H1 (cell line): Measurements from ENCODE around the gene C19orf47. TPM values are rescaled to one million over a fixed set of nuclear protein-coding genes. Genes with fewer than 3 reads are reported as not detected.
A peak's percentile ranks its signal among the peaks of the same experiment; 100 is the strongest.

Source experiments
- CTCF ChIA-PET: fragments of 300-600 bp; sonication (Branson Sonifier 250); formaldehyde crosslinking; loops from one replicate; lab custom pipeline; 2021; ENCODE audit not compliant: partially characterized antibody; lab: Charles Lee
- POLR2A ChIA-PET: fragments of 300-600 bp; sonication (Branson Sonifier 250); formaldehyde crosslinking; loops from one replicate; lab custom pipeline; 2021; ENCODE audit warnings: inconsistent platforms; ENCODE audit not compliant: partially characterized antibody; lab: Charles Lee
- DNase-seq, 2 experiments: peaks; one replicate each; pipeline versions ENCODE4 v3.0.0 to v3.0.0-alpha.2; 2010 to 2022; ENCODE audit warnings: low spot score in 2 of 2, low read depth in 1 of 2, mixed read lengths in 1 of 2
- FAIRE-seq: peaks from 2 replicates; lab custom pipeline; 2011; peaks lifted over from hg19 to GRCh38; lab: Jason Lieb, UNC
- H2AFZ ChIP-seq: 2 replicates; pipeline ENCODE4 v1.8.1; 2012; ENCODE audit warnings: low read length, inconsistent platforms
- H2AK5ac ChIP-seq: 2 replicates; pipeline ENCODE4 v1.6.1; 2013; ENCODE audit warnings: low read depth, low read length
- H2BK120ac ChIP-seq: replicated peaks from 2 replicates; pipeline ENCODE3; 2013; ENCODE audit warnings: low read depth, low read length, inconsistent platforms
- H2BK12ac ChIP-seq: 2 replicates; pipeline ENCODE4 v1.6.1; 2013; ENCODE audit warnings: low read depth, low read length
- H2BK15ac ChIP-seq: 2 replicates; pipeline ENCODE4 v1.6.1; 2013; ENCODE audit warnings: low read length
- H2BK20ac ChIP-seq: 2 replicates; pipeline ENCODE4 v1.6.1; 2013; ENCODE audit warnings: low read length
- H2BK5ac ChIP-seq: 2 replicates; pipeline ENCODE4 v1.6.1; 2013; ENCODE audit warnings: low read depth, low read length
- H3K14ac ChIP-seq: 2 replicates; pipeline ENCODE4 v1.6.1; 2013; ENCODE audit warnings: inconsistent platforms; ENCODE audit not compliant: insufficient read length
- H3K18ac ChIP-seq: 2 replicates; pipeline ENCODE4 v1.6.1; 2013; ENCODE audit warnings: low read length; ENCODE audit errors: extremely low read depth
- H3K23ac ChIP-seq: 2 replicates; pipeline ENCODE4 v1.6.1; 2013; ENCODE audit warnings: inconsistent platforms; ENCODE audit not compliant: insufficient read length
- H3K23me2 ChIP-seq: 2 replicates; pipeline ENCODE4 v1.6.1; 2013; ENCODE audit warnings: low read depth, low read length
- H3K27ac ChIP-seq: 2 replicates; pipeline ENCODE4 v1.6.1; 2011; ENCODE audit warnings: low read depth, low read length, inconsistent platforms
- H3K27me3 ChIP-seq, 4 experiments: replicated peaks in 1 of 4; 1 replicate in 1 of 4; 2 replicates in 3 of 4; pipeline versions ENCODE4 v1.6.1 to v1.8.1; 2011 to 2013; ENCODE audit warnings: low read length in 3 of 4, mild to moderate bottlenecking in 3 of 4, inconsistent platforms in 2 of 4, mixed read lengths in 2 of 4, moderate library complexity in 1 of 4; ENCODE audit not compliant: control insufficient read depth in 3 of 4, insufficient read depth in 3 of 4; ENCODE audit errors: extremely low read depth in 1 of 4
- H3K36me3 ChIP-seq, 4 experiments: 2 replicates each; pipeline versions ENCODE4 v1.6.1 to v1.8.1; 2011 to 2013; ENCODE audit warnings: mild to moderate bottlenecking in 4 of 4, low read length in 3 of 4, moderate library complexity in 2 of 4, control low read depth in 1 of 4, inconsistent platforms in 1 of 4; ENCODE audit not compliant: insufficient read depth in 4 of 4, control insufficient read depth in 2 of 4
- H3K4ac ChIP-seq: replicated peaks from 2 replicates; pipeline ENCODE3; 2013; ENCODE audit warnings: low read length, low read depth, mixed read lengths, inconsistent platforms; ENCODE audit not compliant: insufficient read length
- H3K4me1 ChIP-seq, 4 experiments: replicated peaks in 1 of 4; 1 replicate in 1 of 4; 2 replicates in 3 of 4; pipeline versions ENCODE4 v1.6.1 to v1.8.1; 2011 to 2013; ENCODE audit warnings: low read length in 3 of 4, inconsistent platforms in 2 of 4, mixed read lengths in 1 of 4; ENCODE audit not compliant: insufficient read depth in 4 of 4, control insufficient read depth in 3 of 4
- H3K4me2 ChIP-seq, 2 experiments: 2 replicates each; pipeline versions ENCODE4 v1.6.1 to v1.8.1; 2011 to 2013; ENCODE audit warnings: low read depth in 2 of 2, low read length in 2 of 2, control low read depth in 1 of 2, inconsistent platforms in 1 of 2, mild to moderate bottlenecking in 1 of 2; ENCODE audit not compliant: insufficient read depth in 1 of 2
- H3K4me3 ChIP-seq, 4 experiments: fragments of 200-600, 300-600 bp in 1 of 4; sonication (generic), shearing (Covaris generic), sonication (Bioruptor Twin) in 1 of 4; 2 replicates each; pipeline versions ENCODE4 v1.5.1 to v1.8.1; 2011 to 2016; ENCODE audit warnings: low read length in 4 of 4, low read depth in 3 of 4, control low read depth in 2 of 4, inconsistent platforms in 2 of 4, mild to moderate bottlenecking in 2 of 4, mixed read lengths in 1 of 4, moderate library complexity in 1 of 4; ENCODE audit not compliant: insufficient read depth in 2 of 4; ENCODE audit errors: extremely low read depth in 1 of 4
- H3K56ac ChIP-seq: replicated peaks from 2 replicates; pipeline ENCODE3; 2013; ENCODE audit warnings: low read depth, mild to moderate bottlenecking, mixed read lengths, low read length, inconsistent platforms; ENCODE audit not compliant: insufficient read length
- H3K79me1 ChIP-seq: 2 replicates; pipeline ENCODE4 v1.6.1; 2013; ENCODE audit warnings: low read depth, low read length, control low read depth
- H3K79me2 ChIP-seq, 2 experiments: 2 replicates each; pipeline versions ENCODE4 v1.6.1 to v1.8.1; 2012 to 2013; ENCODE audit warnings: low read length in 2 of 2, mild to moderate bottlenecking in 2 of 2, inconsistent platforms in 1 of 2; ENCODE audit not compliant: insufficient read depth in 2 of 2, control insufficient read depth in 1 of 2
- H3K9ac ChIP-seq, 4 experiments: replicated peaks in 1 of 4; 1 replicate in 1 of 4; 2 replicates in 3 of 4; pipeline versions ENCODE4 v1.6.1 to v1.8.1; 2011 to 2013; ENCODE audit warnings: low read depth in 3 of 4, low read length in 3 of 4, control low read depth in 2 of 4, mild to moderate bottlenecking in 2 of 4, moderate library complexity in 2 of 4, inconsistent platforms in 1 of 4; ENCODE audit errors: extremely low read depth in 1 of 4
- H3K9me3 ChIP-seq, 2 experiments: 2 replicates each; pipeline versions ENCODE4 v1.6.1 to v1.8.1; 2012 to 2013; ENCODE audit warnings: mild to moderate bottlenecking in 2 of 2, moderate library complexity in 2 of 2, control low read depth in 1 of 2, inconsistent platforms in 1 of 2, low read depth in 1 of 2, low read length in 1 of 2, mixed read lengths in 1 of 2; ENCODE audit not compliant: insufficient read depth in 2 of 2
- H4K20me1 ChIP-seq, 2 experiments: replicated peaks in 1 of 2; 2 replicates each; pipeline versions ENCODE3 to v1.8.1; 2011 to 2013; ENCODE audit warnings: inconsistent platforms in 2 of 2, low read length in 2 of 2, mild to moderate bottlenecking in 1 of 2; ENCODE audit not compliant: insufficient read depth in 2 of 2, control insufficient read depth in 1 of 2
- H4K5ac ChIP-seq: 2 replicates; pipeline ENCODE4 v1.6.1; 2013; ENCODE audit warnings: low read length, low read depth, mixed read lengths, inconsistent platforms; ENCODE audit not compliant: insufficient read length
- H4K8ac ChIP-seq: 2 replicates; pipeline ENCODE4 v1.8.0; 2013; ENCODE audit warnings: mild to moderate bottlenecking, moderate library complexity, low read length, inconsistent platforms; ENCODE audit not compliant: insufficient read depth; ENCODE audit errors: extremely low read depth
- H4K91ac ChIP-seq: replicated peaks from 2 replicates; pipeline ENCODE3; 2013; ENCODE audit warnings: low read length, mixed read lengths, inconsistent platforms; ENCODE audit not compliant: insufficient read length
- CEBPB ChIP-seq: IDR thresholded peaks from 2 replicates; pipeline ENCODE4 v1.6.1; 2012; ENCODE audit warnings: low read depth, low read length
- RAD21 ChIP-seq, 2 experiments: IDR thresholded peaks in 1 of 2; conservative IDR thresholded peaks in 1 of 2; 2 replicates each; pipeline ENCODE4 v1.6.1; 2011; ENCODE audit warnings: low read depth in 2 of 2, low read length in 2 of 2, improper control_type of control experiment in 1 of 2, inconsistent platforms in 1 of 2, mild to moderate bottlenecking in 1 of 2, moderate library complexity in 1 of 2
- SIX5 ChIP-seq: IDR thresholded peaks from 2 replicates; pipeline ENCODE4 v1.6.1; 2011; ENCODE audit warnings: mild to moderate bottlenecking, low read depth, low read length
- TCF12 ChIP-seq: IDR thresholded peaks from 2 replicates; pipeline ENCODE4 v1.6.1; 2011; ENCODE audit warnings: low read depth, mild to moderate bottlenecking, low read length
- ZNF274 ChIP-seq: IDR thresholded peaks from 2 replicates; pipeline ENCODE4 v1.7.0; 2012; ENCODE audit warnings: low read length, borderline replicate concordance; ENCODE audit errors: extremely low read depth
- whole genome bisulfite sequencing, 2 experiments: shearing (Covaris generic) in 1 of 2; methylation state at CpG; one replicate each; pipeline versions ENCODE4 v1.1.6 to v1.1.7; 2013 to 2015; ENCODE audit warnings: low lambda C conversion rate in 2 of 2, mixed read lengths in 2 of 2, inconsistent platforms in 1 of 2, low coverage in 1 of 2, missing lambda C conversion rate in 1 of 2; ENCODE audit not compliant: insufficient replicate concordance in 2 of 2, insufficient coverage in 1 of 2, insufficient read length in 1 of 2; ENCODE audit errors: extremely low coverage in 1 of 2, missing lambda C conversion rate in 1 of 2; 5-methylcytosine and 5-hydroxymethylcytosine counted together
- polyA plus RNA-seq, 7 experiments: library from polyadenylated mRNA; depleted of rRNA in 3 of 7; stranded (reverse) in 5 of 7; unstranded in 2 of 7; fragments of >200 nt in 5 of 7; fragments of 200-250 nt in 2 of 7; gene quantifications; 1 replicate in 5 of 7; 2 replicates in 1 of 7; 4 replicates in 1 of 7; pipeline versions ENCODE4 v1.2.1 to v1.2.3, GENCODE V29; 2011 to 2013; ENCODE audit warnings: missing spikeins in 2 of 7, mixed read lengths in 2 of 7
- total RNA-seq: library from RNA; stranded (reverse); fragmentation: NEBNext Ultra II Directional; extraction: Animal tissue kit (Norgen Biotek cat#: 25700); gene quantifications from 2 replicates; pipeline ENCODE4 v1.2.1, GENCODE V29; 2021

Gene C19orf47
- total and polyA plus RNA-seq, 2 of the 8 experiments (the other 6 are each of a cell fraction or from before 2014, with no cell fraction given), result 17.8 to 27.3 TPM

DNA sequence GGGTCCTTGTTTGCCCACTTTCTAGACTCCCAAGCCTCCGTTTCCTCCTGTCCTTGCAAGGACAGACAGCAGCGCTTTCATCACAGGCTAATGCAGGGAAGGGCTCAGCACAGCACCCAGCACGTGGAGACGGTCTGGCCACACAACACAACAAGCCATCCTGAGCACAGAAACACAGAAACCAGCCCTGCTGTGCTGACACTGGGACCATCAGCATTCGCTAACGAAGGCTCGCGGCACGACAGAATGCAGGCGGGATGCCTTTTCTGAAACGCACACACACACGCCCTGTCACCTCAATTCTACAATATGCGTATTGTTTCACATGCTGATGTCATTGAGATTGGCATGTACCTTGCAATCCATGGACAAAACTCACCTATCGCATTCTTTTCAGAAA lies 75.9 kb downstream of the C19orf47 start:
- FAIRE-seq, result no peak

More for the DNA sequence above, 75.9 kb downstream of the C19orf47 start:
- CTCF ChIA-PET, result interaction anchor here (0.6 to 2.6 kb wide), 2 partner anchors 36 to 118 kb away, joined by 3 to 13 read pairs; no protein-coding TSS in a partner anchor
- Histone ChIP-seq H3K4me3 (no peak overlapping the region), H3K9me3 (no peaks in the 10 kb centered on the region), H3K27ac (no peak overlapping the region), H4K5ac (no peak overlapping the region), H3K4ac (no peak overlapping the region), H4K20me1 (peaks cover 2 to 25% of the 10 kb centered on the region in 2 experiments), H3K27me3 (no peaks in the 10 kb centered on the region), H2BK15ac (no peak overlapping the region), H2BK12ac (0 out of 2 replicates have a peak overlapping the region, but pooled peaks have one; percentile 50), H4K8ac (no peak overlapping the region), H3K14ac (no peak overlapping the region)
- no peak for DNase-seq
- WGBS, 2 experiments, result 91% methylated on average over 14 of the region's 14 CpGs; no CpG with 5 or more reads in 1 of the 2 experiments
- no peak for TF ChIP-seq RAD21 (IDR thresholded peaks at IDR 0.05 in 1 of 2, conservative IDR thresholded peaks at IDR 0.05 in 1 of 2; ENCODE audit: low read depth in 2 of 2, low read length in 2 of 2)
- TF ChIP-seq SIX5, result no peak
- TF ChIP-seq CEBPB, result no peak
- no peak for TF ChIP-seq TCF12
- no peak for TF ChIP-seq ZNF274
- TF ChIP-seq, all 59 proteins: peak for 0
- Histone ChIP-seq H3K79me1 (peaks cover 27% of the 10 kb centered on the region), H3K9ac (no peak overlapping the region), H2BK120ac (no peak overlapping the region), H3K18ac (no peak overlapping the region; the same call in 1 of the 2 replicates), H3K4me1 (peaks cover 0 to 13% (median 7%) of the 10 kb centered on the region in 4 experiments; a peak in 6 of 7 replicates), H3K23ac (no peak overlapping the region), H3K36me3 (no peaks in the 10 kb centered on the region), H2BK5ac (peak overlapping the region; percentile 66; the same call in 1 of the 2 replicates), H3K79me2 (peaks cover 0 to 63% of the 10 kb centered on the region in 2 experiments; a peak in 2 of 4 replicates), H3K23me2 (no peaks in the 10 kb centered on the region), H2AK5ac (no peak overlapping the region), H2BK20ac (no peak overlapping the region), H2AFZ (no peak overlapping the region), H3K4me2 (no peak overlapping the region), H3K56ac (no peak overlapping the region), H4K91ac (peak overlapping the region; percentile 34)
- POLR2A ChIA-PET, result interaction anchor here (3.6 kb wide), 1 partner anchor 9 kb away, joined by 17 read pairs; no protein-coding TSS in a partner anchor
